Measurements from ENCODE around the gene DCLK2. TPM values are rescaled to one million over a fixed set of nuclear protein-coding genes. Genes with fewer than 3 reads are reported as not detected.

DCLK2 gene
- total RNA-seq, 1 experiment from 2014 or later, result 1.2 TPM

DNA sequence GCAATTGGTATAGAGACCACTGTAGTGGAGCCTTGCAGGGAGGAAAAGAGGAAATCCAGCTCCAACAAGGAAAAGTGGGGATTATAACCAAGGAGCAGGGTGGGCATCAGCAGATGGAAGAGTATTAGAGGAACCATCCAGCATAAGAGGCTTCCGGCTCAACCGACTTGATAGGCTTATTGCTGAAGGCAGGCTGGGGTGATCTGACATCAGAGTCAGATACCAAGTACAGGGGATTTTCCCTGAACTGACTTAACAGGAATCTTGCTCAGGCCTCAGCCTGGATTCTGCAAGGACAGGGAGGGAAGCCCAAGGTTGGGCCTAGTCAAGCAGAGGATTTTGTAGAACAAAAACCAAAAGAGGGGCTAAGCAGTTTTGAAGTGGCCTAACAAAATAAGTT is 129.6 kb downstream of the DCLK2 start:
- no TSS peak for BruUV-seq (replicated peaks)
- ChIA-PET CTCF (no interaction called here), POLR2A (ENCODE audit: unreplicated experiment) (no interaction called here)
- no peak for TF ChIP-seq EZH2 (IDR thresholded peaks at IDR 0.05; ENCODE audit: low read length, unreplicated experiment)
- TF ChIP-seq, protein P1, sequence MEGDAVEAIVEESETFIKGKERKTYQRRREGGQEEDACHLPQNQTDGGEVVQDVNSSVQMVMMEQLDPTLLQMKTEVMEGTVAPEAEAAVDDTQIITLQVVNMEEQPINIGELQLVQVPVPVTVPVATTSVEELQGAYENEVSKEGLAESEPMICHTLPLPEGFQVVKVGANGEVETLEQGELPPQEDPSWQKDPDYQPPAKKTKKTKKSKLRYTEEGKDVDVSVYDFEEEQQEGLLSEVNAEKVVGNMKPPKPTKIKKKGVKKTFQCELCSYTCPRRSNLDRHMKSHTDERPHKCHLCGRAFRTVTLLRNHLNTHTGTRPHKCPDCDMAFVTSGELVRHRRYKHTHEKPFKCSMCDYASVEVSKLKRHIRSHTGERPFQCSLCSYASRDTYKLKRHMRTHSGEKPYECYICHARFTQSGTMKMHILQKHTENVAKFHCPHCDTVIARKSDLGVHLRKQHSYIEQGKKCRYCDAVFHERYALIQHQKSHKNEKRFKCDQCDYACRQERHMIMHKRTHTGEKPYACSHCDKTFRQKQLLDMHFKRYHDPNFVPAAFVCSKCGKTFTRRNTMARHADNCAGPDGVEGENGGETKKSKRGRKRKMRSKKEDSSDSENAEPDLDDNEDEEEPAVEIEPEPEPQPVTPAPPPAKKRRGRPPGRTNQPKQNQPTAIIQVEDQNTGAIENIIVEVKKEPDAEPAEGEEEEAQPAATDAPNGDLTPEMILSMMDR (conservative IDR thresholded peaks at IDR 0.05; ENCODE audit: low read depth, low read length), result no peak
- H3K4me1 ChIP-seq (ENCODE audit: insufficient read depth, low read length), result peaks cover 3% of the 10 kb centered on the region; the same call in 1 of the 2 replicates
- no peaks in the 10 kb centered on the region for H3K36me3 ChIP-seq (ENCODE audit: low read depth, low read length)
- H3K9ac ChIP-seq (ENCODE audit: low read length), result no peak overlapping the region
- H3K27me3 ChIP-seq (ENCODE audit: low read length), result no peaks in the 10 kb centered on the region
- intact Hi-C loops (cut with micrococcal nuclease), result loop anchor here (2.0 kb wide), 2 partner anchors 101 to 209 kb away; no protein-coding TSS in a partner anchor
- H2AFZ ChIP-seq (ENCODE audit: low read length), result no peak overlapping the region
- DNase-seq, result no peak
- H3K4me3 ChIP-seq (ENCODE audit: low read length), result no peak overlapping the region
- no peaks in the 10 kb centered on the region for H3K79me2 ChIP-seq (ENCODE audit: low read length)
- no peaks in the 10 kb centered on the region for H3K9me3 ChIP-seq (ENCODE audit: low read length)
- ATAC-seq, result no peak
- H3K4me2 ChIP-seq (ENCODE audit: low read length), result no peak overlapping the region
- H3F3A ChIP-seq (ENCODE audit: low read length, unreplicated experiment), result no peaks in the 10 kb centered on the region
- no peaks in the 10 kb centered on the region for H4K20me1 ChIP-seq (ENCODE audit: low read length)
- H3K27ac ChIP-seq (ENCODE audit: low read length), result no peak overlapping the region
- H3K9me2 ChIP-seq (replicated peaks; ENCODE audit: low read length), result no peaks in the 10 kb centered on the region

DNA sequence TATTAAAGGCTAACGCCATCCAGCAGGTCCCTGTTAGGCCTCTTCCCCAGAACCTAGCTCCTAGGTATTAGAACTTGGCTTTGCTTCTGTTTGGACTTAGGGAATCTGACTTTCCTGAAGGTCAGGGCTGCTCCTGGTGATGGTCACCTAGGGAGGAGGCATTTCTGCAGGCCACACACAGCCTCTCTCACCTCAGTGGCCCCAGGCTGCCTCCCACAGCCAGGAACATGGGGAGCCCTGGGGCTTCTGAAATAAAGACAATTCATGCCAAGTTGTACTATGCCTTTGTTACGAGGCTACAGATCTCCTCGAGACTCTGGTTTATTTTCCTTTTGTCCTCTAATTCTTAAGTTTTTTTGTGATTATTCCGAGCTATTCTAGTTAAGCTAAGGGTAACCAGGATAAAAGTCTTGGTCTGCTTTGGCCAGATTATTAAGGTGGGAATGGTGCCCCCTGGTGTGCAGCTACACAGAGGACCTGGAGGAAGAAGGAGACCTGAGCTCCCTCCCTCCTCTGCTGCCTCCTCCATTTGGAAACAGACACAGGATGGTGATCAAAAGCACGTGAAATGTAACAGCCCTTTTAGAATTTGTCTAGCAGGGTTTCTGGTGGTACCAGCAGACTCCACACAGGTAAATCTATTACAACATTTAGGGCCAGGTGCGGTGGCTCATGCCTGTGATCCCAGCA is 131.0 kb downstream of the DCLK2 start:
- Histone ChIP-seq H3K9ac (ENCODE audit: low read length) (no peak overlapping the region), H3K9me3 (ENCODE audit: low read length) (no peaks in the 10 kb centered on the region), H4K20me1 (ENCODE audit: low read length) (no peaks in the 10 kb centered on the region), H3K36me3 (ENCODE audit: low read depth, low read length) (no peaks in the 10 kb centered on the region), H3K4me3 (ENCODE audit: low read length) (no peak overlapping the region), H3K27ac (ENCODE audit: low read length) (no peak overlapping the region), H3F3A (ENCODE audit: low read length, unreplicated experiment) (no peaks in the 10 kb centered on the region), H3K27me3 (ENCODE audit: low read length) (no peaks in the 10 kb centered on the region), H3K79me2 (ENCODE audit: low read length) (no peaks in the 10 kb centered on the region), H3K4me1 (ENCODE audit: insufficient read depth, low read length) (peaks cover 8% of the 10 kb centered on the region; the same call in 1 of the 2 replicates), H3K9me2 (replicated peaks; ENCODE audit: low read length) (no peaks in the 10 kb centered on the region), H2AFZ (ENCODE audit: low read length) (no peak overlapping the region), H3K4me2 (ENCODE audit: low read length) (no peak overlapping the region)
- no TSS peak for BruUV-seq (replicated peaks)
- intact Hi-C loops (cut with micrococcal nuclease), result loop anchor here (1.0 to 2.0 kb wide), 3 partner anchors 102 to 210 kb away; no protein-coding TSS in a partner anchor
- ATAC-seq, result peak; percentile 89
- TF ChIP-seq EZH2phosphoT487 (IDR thresholded peaks at IDR 0.05; ENCODE audit: borderline replicate concordance, low read length), result no peak
- TF ChIP-seq EZH2 (IDR thresholded peaks at IDR 0.05; ENCODE audit: low read length, unreplicated experiment), result no peak
- TF ChIP-seq, protein P1 (conservative IDR thresholded peaks at IDR 0.05; ENCODE audit: low read depth, low read length), result peak; percentile 75
- CTCF ChIA-PET, result interaction anchor here (0.6 to 1.2 kb wide), 7 partner anchors 35 to 211 kb away, joined by 3 to 11 read pairs (median 4); no protein-coding TSS in a partner anchor
- peak; percentile 72 for DNase-seq
- POLR2A ChIA-PET (ENCODE audit: unreplicated experiment), result no interaction called here

DNA sequence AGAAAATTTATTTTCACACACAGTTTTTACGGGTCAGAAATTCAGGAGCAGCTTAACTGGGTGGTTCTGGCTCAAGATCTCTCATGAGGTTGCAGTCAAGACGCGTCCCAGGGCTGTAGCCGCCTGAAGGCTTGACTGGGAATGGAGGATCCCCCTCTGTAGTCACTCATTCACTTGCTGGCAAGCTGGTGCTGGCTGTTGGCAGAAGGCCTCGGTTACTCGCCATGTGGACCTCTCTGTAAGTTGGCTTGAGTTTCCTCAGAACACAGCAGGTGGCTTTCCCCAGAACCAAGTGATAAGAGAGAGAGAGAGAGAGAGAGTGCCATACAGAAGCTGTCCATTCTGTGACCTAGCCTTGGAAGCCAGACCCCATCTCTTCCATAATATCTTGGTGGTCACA is 132.8 kb downstream of the DCLK2 start:
- Histone ChIP-seq H3K36me3 (ENCODE audit: low read depth, low read length) (no peaks in the 10 kb centered on the region), H3K27ac (ENCODE audit: low read length) (no peak overlapping the region), H3K9me3 (ENCODE audit: low read length) (no peaks in the 10 kb centered on the region), H3K4me1 (ENCODE audit: insufficient read depth, low read length) (peaks cover 18% of the 10 kb centered on the region), H3K27me3 (ENCODE audit: low read length) (no peaks in the 10 kb centered on the region), H3K9ac (ENCODE audit: low read length) (no peak overlapping the region), H3K4me3 (ENCODE audit: low read length) (no peak overlapping the region), H3F3A (ENCODE audit: low read length, unreplicated experiment) (no peaks in the 10 kb centered on the region), H3K4me2 (ENCODE audit: low read length) (no peak overlapping the region), H3K79me2 (ENCODE audit: low read length) (no peaks in the 10 kb centered on the region), H2AFZ (ENCODE audit: low read length) (no peak overlapping the region), H4K20me1 (ENCODE audit: low read length) (no peaks in the 10 kb centered on the region), H3K9me2 (replicated peaks; ENCODE audit: low read length) (no peaks in the 10 kb centered on the region)
- no peak for DNase-seq
- TF ChIP-seq, protein P1 (conservative IDR thresholded peaks at IDR 0.05; ENCODE audit: low read depth, low read length), result no peak
- TF ChIP-seq EZH2phosphoT487 (IDR thresholded peaks at IDR 0.05; ENCODE audit: borderline replicate concordance, low read length) (no peak), EZH2 (IDR thresholded peaks at IDR 0.05; ENCODE audit: low read length, unreplicated experiment) (no peak)
- POLR2A ChIA-PET (ENCODE audit: unreplicated experiment), result no interaction called here
- BruUV-seq (replicated peaks), result no TSS peak
- CTCF ChIA-PET, result interaction anchor here (0.6 kb wide), 1 partner anchor 749 kb away, joined by 4 read pairs; no protein-coding TSS in a partner anchor
- ATAC-seq, result no peak
- intact Hi-C loops (cut with micrococcal nuclease), result no loop called here
